A549 treated with ZK216348 at 1 μM for 4 hours (cell line): ENCODE data around the gene EHD3. TPM values are rescaled to one million over a fixed set of nuclear protein-coding genes. Genes with fewer than 3 reads are reported as not detected.

Source experiments
- total RNA-seq: library from RNA; stranded (reverse); fragments of 200-300 nt; extraction: Qiagen RNA extraction; gene quantifications from 5 replicates; pipeline ENCODE4 v1.2.3, GENCODE V29; 2022; ENCODE audit warnings: low read depth

EHD3 gene
- total RNA-seq: 6.2 to 9.4 TPM (median 8.3 TPM) in 5 replicates

DNA sequence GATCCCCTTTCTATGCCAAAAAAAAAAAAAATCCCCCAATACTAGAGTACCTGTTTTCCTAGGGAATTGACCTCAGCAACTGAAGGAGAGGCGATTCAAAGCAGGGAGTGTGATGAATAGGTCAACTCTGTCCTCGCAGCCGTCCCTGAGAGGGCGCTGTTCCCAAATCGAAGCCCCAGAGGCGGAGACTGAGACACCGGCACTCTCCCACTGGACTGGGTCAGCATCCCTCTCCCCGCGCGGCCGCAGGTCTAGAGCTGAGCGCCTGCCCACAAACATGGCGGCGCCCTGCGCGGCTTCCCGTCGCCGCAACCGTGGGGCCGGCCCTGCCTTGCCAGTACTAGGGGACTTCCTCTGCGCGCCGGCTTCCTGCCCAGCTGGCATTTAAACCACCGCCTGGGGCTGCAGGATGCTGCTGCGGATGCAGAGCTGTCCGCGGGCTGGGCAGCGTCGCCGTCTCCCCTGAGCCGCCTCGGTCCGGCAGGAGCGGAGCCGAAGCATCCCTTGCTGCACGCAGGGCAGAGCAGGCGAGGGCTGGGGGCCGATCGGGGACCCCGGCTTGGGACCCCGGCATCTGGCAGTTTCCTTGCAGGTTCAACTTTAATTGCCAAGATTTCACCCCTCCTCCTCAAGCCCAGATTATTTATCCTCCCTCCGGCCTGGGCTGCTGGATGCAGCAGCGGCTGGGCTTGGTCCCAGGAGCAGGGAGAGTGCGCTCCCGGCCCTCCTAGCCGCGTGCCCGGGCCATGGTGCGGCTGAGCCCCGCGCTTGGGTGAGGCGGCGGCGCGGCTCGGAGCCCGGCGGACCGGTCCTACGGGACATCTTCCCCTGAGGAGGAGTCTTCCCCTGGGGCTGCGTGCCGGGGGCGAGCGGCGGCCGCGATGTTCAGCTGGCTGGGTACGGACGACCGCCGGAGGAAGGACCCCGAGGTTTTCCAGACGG lies at the start of gene EHD3:
TSS of gene EHD3 (plus strand) at position 412 of the 942 bp plus-strand sequence. CDS start at position 882, 470 bp downstream.

DNA sequence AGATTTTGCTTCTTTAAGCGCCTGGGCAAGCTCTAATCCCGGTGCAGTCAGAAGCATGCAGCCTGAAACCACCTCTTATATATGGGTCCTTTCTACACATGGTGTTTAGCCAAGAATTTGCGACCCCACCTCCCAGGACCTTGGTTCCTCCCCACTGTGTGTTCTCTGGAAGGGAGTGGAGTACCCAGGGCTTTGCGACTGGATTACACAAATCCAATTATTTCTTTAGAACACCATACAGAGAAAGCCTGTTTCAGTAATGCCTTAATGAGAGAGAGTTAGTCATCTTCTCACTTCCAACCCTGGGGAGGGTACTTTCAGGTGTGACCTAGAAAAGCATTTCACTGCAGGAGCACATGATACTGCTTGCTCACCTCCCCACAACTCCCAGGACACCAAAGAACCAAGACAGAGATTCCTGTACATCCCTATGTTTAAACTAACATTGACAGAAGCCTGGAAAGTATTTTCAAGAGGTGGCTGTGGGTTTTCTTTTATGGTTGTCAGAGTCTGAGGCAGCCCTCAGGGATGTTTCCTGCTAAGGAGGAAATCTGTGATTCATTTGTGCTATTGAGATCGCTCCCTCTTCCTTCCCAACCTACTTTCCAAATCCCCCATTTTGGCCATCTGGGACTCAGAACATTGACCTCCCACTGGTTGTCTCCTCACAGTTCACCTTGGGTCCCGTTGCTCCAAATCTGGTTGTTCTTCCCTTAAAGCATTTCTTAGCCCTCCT lies 16.3 kb upstream of the EHD3 start, which contains the start of gene CAPN14:
TSS of gene CAPN14 (minus strand) at position 51 of the 736 bp plus-strand sequence. CDS start 12,068 bp downstream, outside the sequence.

Other genes with a start within 250 kb of the EHD3 start
- 37.1 to 50.5 TPM (median 47.5 TPM) in 5 replicates for gene GALNT14, start 95.7 kb upstream of the EHD3 start, total RNA-seq
- 0.06 to 0.07 TPM in 2 of 5 replicates, not detected in the others for gene CAPN14, start 16.6 kb upstream of the EHD3 start, total RNA-seq
- gene XDH, start 180.6 kb downstream of the EHD3 start, total RNA-seq: 0.74 to 1.3 TPM (median 1.2 TPM) in 5 replicates